ENCODE results near the gene HLA-E.
"Not testable (repeated sequence)": the region's sequence is repeated elsewhere in the genome, so short reads cannot be mapped to it uniquely, and the experiment has no call there.

GRCh38 chr6:30475116-30475515 lies 14.2 kb upstream of the HLA-E start:
- TF ChIP-seq, protein P1, sequence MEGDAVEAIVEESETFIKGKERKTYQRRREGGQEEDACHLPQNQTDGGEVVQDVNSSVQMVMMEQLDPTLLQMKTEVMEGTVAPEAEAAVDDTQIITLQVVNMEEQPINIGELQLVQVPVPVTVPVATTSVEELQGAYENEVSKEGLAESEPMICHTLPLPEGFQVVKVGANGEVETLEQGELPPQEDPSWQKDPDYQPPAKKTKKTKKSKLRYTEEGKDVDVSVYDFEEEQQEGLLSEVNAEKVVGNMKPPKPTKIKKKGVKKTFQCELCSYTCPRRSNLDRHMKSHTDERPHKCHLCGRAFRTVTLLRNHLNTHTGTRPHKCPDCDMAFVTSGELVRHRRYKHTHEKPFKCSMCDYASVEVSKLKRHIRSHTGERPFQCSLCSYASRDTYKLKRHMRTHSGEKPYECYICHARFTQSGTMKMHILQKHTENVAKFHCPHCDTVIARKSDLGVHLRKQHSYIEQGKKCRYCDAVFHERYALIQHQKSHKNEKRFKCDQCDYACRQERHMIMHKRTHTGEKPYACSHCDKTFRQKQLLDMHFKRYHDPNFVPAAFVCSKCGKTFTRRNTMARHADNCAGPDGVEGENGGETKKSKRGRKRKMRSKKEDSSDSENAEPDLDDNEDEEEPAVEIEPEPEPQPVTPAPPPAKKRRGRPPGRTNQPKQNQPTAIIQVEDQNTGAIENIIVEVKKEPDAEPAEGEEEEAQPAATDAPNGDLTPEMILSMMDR (IDR thresholded peaks at IDR 0.05) = not testable (repeated sequence)
- TF ChIP-seq POLR2A (IDR thresholded peaks at IDR 0.05) = not testable (repeated sequence)
